Measurements from ENCODE around the gene FUT4.
"Not testable (repeated sequence)": the region's sequence is repeated elsewhere in the genome, so short reads cannot be mapped to it uniquely, and the experiment has no call there.

The FUT4 gene

GRCh38 chr11:94533206-94533605 lies 10.5 kb upstream of the FUT4 start:
- DNase-seq (ENCODE audit: low read depth), result no peak

GRCh38 chr11:94533696-94534630 lies 9.8 kb upstream of the FUT4 start:
- DNase-seq (ENCODE audit: low read depth), result no peak

- no peak for DNase-seq (ENCODE audit: low read depth)
Measured at GRCh38 chr11:94536386-94536785, 7.3 kb upstream of the FUT4 start.

DNA sequence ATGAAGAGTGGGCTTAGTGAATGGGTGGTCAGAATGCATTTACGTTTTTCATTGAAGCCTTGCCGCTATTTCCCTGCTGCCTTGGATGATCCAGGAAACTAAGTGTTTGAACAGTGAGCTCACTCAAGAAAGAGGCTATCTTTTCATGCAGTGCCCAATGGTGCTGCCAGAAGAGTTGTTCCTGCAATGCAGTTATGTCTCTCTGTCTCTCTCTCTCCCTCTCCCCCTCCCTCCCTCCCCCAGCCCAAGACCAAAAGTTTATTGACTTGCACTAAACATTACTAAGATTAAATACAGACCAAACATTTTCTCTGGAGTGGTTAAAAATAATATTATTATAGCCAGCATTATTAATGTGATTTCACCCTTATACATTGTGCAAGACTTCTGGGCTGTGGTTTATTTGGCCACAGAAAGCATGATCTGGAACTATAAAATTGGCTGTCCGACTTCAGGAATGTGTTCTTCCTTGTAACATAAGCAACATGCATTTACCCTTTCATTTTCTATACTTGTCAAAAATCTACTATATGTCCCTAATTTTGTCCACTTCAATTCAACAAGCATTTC lies 6.6 kb upstream of the FUT4 start:
- no peak for DNase-seq (ENCODE audit: low read depth)

- no peak for DNase-seq (ENCODE audit: low read depth)
Measured at GRCh38 chr11:94539420-94539819, 4.3 kb upstream of the FUT4 start.

GRCh38 chr11:94544646-94545263 lies 1.0 kb downstream of the FUT4 start:
- no peak for DNase-seq (ENCODE audit: low read depth)

DNA sequence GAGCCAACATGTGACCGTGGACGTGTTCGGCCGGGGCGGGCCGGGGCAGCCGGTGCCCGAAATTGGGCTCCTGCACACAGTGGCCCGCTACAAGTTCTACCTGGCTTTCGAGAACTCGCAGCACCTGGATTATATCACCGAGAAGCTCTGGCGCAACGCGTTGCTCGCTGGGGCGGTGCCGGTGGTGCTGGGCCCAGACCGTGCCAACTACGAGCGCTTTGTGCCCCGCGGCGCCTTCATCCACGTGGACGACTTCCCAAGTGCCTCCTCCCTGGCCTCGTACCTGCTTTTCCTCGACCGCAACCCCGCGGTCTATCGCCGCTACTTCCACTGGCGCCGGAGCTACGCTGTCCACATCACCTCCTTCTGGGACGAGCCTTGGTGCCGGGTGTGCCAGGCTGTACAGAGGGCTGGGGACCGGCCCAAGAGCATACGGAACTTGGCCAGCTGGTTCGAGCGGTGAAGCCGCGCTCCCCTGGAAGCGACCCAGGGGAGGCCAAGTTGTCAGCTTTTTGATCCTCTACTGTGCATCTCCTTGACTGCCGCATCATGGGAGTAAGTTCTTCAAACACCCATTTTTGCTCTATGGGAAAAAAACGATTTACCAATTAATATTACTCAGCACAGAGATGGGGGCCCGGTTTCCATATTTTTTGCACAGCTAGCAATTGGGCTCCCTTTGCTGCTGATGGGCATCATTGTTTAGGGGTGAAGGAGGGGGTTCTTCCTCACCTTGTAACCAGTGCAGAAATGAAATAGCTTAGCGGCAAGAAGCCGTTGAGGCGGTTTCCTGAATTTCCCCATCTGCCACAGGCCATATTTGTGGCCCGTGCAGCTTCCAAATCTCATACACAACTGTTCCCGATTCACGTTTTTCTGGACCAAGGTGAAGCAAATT lies 1.8 kb downstream of the FUT4 start:
- DNase-seq (ENCODE audit: low read depth), result no peak

- no peak for DNase-seq (ENCODE audit: low read depth)
Measured at GRCh38 chr11:94546162-94546470, 2.4 kb downstream of the FUT4 start.

DNA sequence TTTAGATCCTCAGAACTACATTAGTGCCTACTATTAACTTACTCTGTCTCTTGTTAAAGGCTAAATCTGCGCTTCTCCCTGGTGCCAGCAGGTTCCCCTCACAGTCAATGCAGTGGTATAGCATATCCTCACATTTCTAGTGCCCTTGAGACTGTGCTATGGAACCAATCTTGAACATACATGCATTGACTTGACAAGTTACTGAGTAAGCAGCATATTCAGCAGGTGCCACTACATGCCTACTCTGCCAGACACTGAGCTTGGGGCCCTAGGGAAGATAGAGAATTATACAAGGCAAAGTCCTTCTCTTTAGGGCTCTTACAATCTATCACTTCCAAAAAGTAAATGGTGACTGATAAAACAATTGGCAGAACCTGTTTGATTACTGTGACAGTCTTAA lies 3.2 kb downstream of the FUT4 start:
- DNase-seq (ENCODE audit: low read depth), result no peak

DNA sequence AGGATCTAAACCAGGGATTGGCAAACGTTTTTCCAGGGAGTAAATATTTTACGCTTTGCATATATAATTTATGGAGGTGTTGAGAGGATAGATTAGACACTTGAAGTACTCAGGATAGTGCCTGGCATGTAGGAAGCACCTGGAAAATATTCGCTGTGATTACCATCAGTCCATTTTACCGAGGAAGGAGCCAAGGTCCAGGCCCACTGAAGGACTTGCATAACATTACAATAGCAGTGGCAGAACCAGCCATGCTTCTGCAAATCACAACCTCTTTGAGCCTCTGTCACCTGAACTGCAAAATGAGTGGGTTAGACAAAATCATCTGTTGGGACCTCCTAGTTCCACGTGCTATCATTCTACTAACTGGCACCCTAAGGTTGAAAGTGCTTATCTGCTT lies 5.4 kb downstream of the FUT4 start:
- DNase-seq (ENCODE audit: low read depth), result no peak

- DNase-seq (ENCODE audit: low read depth), result no peak
Measured at GRCh38 chr11:94550513-94550912, 6.8 kb downstream of the FUT4 start.

- DNase-seq (ENCODE audit: low read depth), result no peak
Measured at GRCh38 chr11:94553938-94554337, 10.2 kb downstream of the FUT4 start.

DNA sequence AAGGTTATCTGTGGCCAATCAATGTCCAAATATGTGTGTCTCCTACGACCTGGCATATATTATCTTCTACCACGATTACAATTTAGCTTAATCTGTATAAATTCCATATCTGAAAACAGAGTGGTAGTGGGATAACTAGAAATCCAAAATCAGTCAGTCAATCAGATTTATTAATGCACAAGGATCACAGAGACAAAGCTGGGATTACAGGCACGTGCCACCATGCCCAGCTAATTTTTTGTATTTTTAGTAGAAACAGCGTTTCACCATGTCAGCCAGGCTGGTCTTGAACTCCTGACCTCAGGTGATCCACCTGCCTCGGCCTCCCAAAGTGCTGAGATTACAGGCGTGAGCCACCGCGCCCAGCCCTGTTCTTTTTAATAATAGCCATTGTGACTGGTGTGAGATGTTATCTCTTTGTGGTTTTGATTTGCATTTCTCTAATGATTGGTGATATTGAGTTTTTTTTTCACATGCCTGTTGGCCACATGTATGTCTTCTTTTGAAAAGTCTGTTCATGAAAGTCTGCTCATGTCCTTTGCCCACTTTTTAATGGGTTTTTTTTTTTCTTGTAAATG lies 12.1 kb downstream of the FUT4 start:
- not testable (repeated sequence) for DNase-seq (ENCODE audit: low read depth)

DNA sequence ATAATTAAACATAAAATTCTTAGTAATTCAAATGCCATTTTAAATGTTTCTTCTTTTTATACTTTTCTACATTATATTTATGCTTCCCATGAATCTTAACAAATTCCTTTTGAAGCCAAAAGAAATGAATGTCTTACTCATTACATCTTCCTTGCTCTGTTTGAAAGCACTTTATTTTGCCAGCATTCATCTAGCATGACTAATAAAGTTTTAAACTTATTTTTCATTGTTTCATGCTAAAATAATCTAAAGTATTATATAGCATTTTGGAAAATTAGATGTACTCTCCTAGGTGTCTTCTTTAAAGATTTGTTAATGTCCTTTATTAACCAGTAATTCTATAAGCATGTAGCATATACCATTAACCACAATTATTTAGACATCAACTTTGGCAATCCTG lies 13.7 kb downstream of the FUT4 start:
- DNase-seq (ENCODE audit: low read depth), result no peak

DNA sequence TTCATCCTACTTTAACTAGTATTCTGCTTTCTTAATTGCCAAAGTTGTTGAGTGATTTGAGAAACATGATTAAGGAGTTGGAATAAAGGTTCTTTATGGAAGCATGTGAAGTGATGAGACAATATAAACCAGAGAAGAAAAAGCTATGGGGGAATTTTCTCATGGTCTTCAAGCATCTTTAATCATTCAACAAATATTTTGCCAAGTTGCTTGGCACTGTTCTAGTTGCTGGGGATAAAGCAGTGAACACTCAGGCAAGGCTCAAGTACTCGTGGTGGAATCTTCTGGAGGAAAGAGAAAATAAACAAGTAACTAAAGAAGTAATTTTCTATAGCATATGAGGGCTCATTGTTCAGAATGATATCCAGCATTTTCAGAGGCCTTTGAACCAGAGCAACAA lies 14.3 kb downstream of the FUT4 start:
- DNase-seq (ENCODE audit: low read depth), result no peak

DNA sequence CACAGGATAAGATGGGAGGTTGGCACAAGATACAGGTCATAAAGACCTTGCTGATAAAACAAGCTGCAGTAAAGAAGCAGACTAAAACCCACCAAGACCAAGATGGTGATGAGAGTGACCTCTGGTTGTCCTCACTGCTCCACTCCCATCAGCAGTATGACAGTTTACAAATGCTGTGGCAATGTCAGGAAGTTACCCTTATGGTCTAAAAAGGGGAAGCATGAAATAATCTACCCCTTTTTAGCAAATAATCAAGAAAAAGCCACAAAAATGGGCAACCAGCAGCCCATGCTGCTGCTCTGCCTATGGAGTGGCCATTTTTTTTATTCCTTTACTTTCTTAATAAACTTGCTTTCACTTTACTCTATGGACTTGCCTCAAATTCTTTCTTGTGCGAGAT lies 14.7 kb downstream of the FUT4 start:
- DNase-seq (ENCODE audit: low read depth), result no peak

GRCh38 chr11:94558932-94559331 lies 15.2 kb downstream of the FUT4 start:
- DNase-seq (ENCODE audit: low read depth), result no peak

DNA sequence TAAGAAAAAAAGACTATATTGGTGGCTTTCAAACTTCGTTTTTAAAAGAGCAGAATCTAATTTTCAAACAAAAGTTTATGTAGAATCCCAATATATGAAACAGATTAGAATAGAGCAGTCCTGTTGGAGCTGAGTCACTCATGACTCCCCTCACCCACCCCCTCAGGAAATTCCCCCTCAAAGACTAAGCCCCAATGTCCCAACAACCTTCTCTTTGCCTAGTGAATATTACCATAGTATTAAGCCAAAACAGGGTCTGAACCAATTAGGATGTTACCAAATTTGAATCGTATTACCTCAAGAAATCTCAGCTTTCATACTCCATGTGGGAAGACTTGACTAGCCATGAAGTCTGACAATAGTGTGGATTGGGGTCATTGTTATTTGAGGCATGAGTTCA lies 15.6 kb downstream of the FUT4 start:
- DNase-seq (ENCODE audit: low read depth), result no peak

DNA sequence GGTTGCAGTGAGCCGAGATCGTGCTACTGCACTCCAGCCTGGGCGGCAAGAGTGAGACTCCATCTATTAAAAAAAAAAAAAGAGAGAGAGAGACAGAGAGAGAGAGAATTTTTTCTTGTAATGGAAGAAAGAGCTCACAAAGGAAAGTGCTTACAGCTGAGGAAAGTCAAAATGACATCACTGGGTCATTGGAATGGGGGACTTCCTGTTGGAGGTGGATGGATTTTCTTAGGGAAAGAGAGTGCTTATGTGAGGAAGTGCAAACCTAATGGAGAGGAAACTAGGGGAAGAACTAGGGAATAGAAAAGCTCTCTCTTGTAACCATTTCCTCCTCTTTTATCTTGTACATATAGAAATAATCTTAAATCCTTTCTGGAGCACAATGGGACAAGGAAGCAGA lies 17.1 kb downstream of the FUT4 start:
- no peak for DNase-seq (ENCODE audit: low read depth)

- no peak for DNase-seq (ENCODE audit: low read depth)
Measured at GRCh38 chr11:94563176-94563847, 19.6 kb downstream of the FUT4 start.

DNA sequence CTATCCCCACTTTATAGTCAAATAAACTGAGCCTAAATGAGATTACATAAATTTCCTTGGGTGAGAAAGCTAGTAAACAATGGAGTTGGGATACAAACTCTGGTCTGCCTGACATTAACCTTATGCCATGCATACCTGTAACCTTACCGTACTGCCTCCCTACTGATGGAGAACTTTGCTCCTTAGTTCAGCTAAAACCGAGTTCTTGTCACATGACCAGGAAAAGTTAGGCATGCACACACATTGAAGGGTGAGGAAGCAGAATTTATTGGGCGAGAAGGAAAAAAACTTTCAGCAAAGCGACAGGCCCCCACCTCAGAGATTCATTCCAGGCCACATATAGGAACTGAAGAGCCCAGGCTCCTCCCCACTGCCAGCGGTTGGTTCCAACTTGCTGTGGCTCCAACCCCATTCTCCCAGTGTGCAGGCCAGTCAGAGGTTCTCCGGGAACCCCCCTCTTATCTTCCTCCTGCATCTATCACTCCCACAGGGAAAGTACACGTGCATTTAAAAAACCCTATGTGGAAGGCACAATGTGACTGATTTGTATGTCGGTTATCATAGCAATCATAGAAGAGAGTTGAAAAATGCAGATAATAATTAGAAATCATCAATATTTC lies 20.2 kb downstream of the FUT4 start:
- no peak for DNase-seq (ENCODE audit: low read depth)
